Tibial nerve (tissue), 3 donors: ENCODE results near the gene CDR2.

Experiments used
- POLR2A ChIP-seq, 2 donors: fragments of 450-650 bp; IDR thresholded peaks; one replicate each; pipeline ENCODE4 v1.6.1; 2017; ENCODE audit warnings: antibody characterized with exemption in 2 of 2, mild to moderate bottlenecking in 2 of 2, moderate library complexity in 2 of 2
- TF ChIP-seq, protein P1 (sequence below), 5 experiments: fragments of 200-600 bp in 3 of 5; fragments of 450-650 bp in 2 of 5; sonication (generic) in 3 of 5; IDR thresholded peaks; one replicate each; pipeline ENCODE4 v1.5.1; 2016 to 2019; ENCODE audit warnings: antibody characterized with exemption in 5 of 5, mild to moderate bottlenecking in 3 of 5, moderate library complexity in 2 of 5

GRCh38 chr16:22311520-22311919, 62.9 kb downstream of the CDR2 start:
- TF ChIP-seq, protein P1, sequence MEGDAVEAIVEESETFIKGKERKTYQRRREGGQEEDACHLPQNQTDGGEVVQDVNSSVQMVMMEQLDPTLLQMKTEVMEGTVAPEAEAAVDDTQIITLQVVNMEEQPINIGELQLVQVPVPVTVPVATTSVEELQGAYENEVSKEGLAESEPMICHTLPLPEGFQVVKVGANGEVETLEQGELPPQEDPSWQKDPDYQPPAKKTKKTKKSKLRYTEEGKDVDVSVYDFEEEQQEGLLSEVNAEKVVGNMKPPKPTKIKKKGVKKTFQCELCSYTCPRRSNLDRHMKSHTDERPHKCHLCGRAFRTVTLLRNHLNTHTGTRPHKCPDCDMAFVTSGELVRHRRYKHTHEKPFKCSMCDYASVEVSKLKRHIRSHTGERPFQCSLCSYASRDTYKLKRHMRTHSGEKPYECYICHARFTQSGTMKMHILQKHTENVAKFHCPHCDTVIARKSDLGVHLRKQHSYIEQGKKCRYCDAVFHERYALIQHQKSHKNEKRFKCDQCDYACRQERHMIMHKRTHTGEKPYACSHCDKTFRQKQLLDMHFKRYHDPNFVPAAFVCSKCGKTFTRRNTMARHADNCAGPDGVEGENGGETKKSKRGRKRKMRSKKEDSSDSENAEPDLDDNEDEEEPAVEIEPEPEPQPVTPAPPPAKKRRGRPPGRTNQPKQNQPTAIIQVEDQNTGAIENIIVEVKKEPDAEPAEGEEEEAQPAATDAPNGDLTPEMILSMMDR (IDR thresholded peaks at IDR 0.05): no peak
- no peak for TF ChIP-seq POLR2A (IDR thresholded peaks at IDR 0.05)
